Stimulated activated naive CD4-positive, alpha-beta T cell treated with Interleukin-2 at 50 U/mL for 16 hours (primary cell): ENCODE measurements around the gene PARVG.

Source experiments
- DNase-seq: peaks from one replicate; lab custom pipeline; 2025; lab: John Stamatoyannopoulos, UW

PARVG gene

GRCh38 chr22:44242946-44243724 is 62.4 kb downstream of the PARVG start:
- DNase-seq: no peak

- no peak for DNase-seq
These were observed 63.0 kb downstream of the PARVG start for GRCh38 chr22:44243761-44244160.

GRCh38 chr22:44244265-44244822 is 63.6 kb downstream of the PARVG start:
- DNase-seq: no peak

GRCh38 chr22:44245438-44245837 is 64.7 kb downstream of the PARVG start:
- no peak for DNase-seq

- DNase-seq: no peak
These were observed 65.1 kb downstream of the PARVG start for GRCh38 chr22:44245867-44246266.

GRCh38 chr22:44246615-44247326 is 66.0 kb downstream of the PARVG start:
- no peak for DNase-seq

GRCh38 chr22:44247346-44247745 is 66.6 kb downstream of the PARVG start:
- no peak for DNase-seq

- DNase-seq: no peak
These were observed 67.5 kb downstream of the PARVG start for GRCh38 chr22:44247923-44248892.

GRCh38 chr22:44248926-44249325 is 68.2 kb downstream of the PARVG start:
- no peak for DNase-seq

- DNase-seq: no peak
These were observed 68.8 kb downstream of the PARVG start for GRCh38 chr22:44249376-44250147.

- no peak for DNase-seq
These were observed 74.1 kb downstream of the PARVG start for GRCh38 chr22:44254811-44255210.

GRCh38 chr22:44256085-44256484 is 75.4 kb downstream of the PARVG start:
- DNase-seq: no peak

GRCh38 chr22:44256556-44257485 is 76.1 kb downstream of the PARVG start:
- no peak for DNase-seq
